OCI-LY3 (cell line): Measurements from ENCODE around the gene ENPP1.
"Not testable (repeated sequence)": the region's sequence is repeated elsewhere in the genome, so short reads cannot be mapped to it uniquely, and the experiment has no call there.

ENCODE experiments used
- H2AFZ ChIP-seq: fragments of 200-600, 300-600 bp; shearing (Covaris generic); 2 replicates; pipeline ENCODE4 v1.6.0; 2014; ENCODE audit warnings: antibody characterized with exemption, low read depth, low read length
- H3K27ac ChIP-seq: fragments of 200-600, 300-600 bp; sonication (generic); 2 replicates; pipeline ENCODE4 v1.5.1; 2014; ENCODE audit warnings: mild to moderate bottlenecking, low read length, moderate library complexity, mixed read lengths
- H3K27me3 ChIP-seq: fragments of 200-600, 300-600 bp; sonication (generic); 2 replicates; pipeline ENCODE4 v1.6.1; 2014; ENCODE audit warnings: low read depth, low read length, mixed read lengths
- H3K36me3 ChIP-seq: fragments of 200-600, 300-600 bp; sonication (generic); replicated peaks from 2 replicates; pipeline ENCODE3; 2014; ENCODE audit warnings: low read depth, low read length, mixed read lengths
- H3K4me1 ChIP-seq: fragments of 300-600, 200-600 bp; sonication (generic); 2 replicates; pipeline ENCODE4 v1.6.1; 2014; ENCODE audit warnings: low read length, mixed read lengths
- H3K4me2 ChIP-seq: fragments of 200-600, 300-600 bp; sonication (generic); 2 replicates; pipeline ENCODE4 v1.6.1; 2014; ENCODE audit warnings: low read length, mixed read lengths
- H3K4me3 ChIP-seq: fragments of 300-600, 200-600 bp; sonication (generic); 2 replicates; pipeline ENCODE4 v1.5.1; 2014; ENCODE audit warnings: antibody characterized with exemption, mild to moderate bottlenecking, low read length, moderate library complexity
- H3K79me2 ChIP-seq: fragments of 300-600, 200-600 bp; shearing (Covaris generic); 2 replicates; pipeline ENCODE4 v1.6.1; 2014; ENCODE audit warnings: mild to moderate bottlenecking, low read length, mixed read lengths
- H3K9ac ChIP-seq: fragments of 300-600, 200-600 bp; shearing (Covaris generic); 2 replicates; pipeline ENCODE4 v1.6.0; 2014; ENCODE audit warnings: mild to moderate bottlenecking, low read length, moderate library complexity
- H3K9me3 ChIP-seq: fragments of 200-600, 300-600 bp; shearing (Covaris generic); 2 replicates; pipeline ENCODE4 v1.6.1; 2014; ENCODE audit warnings: low read length, mixed read lengths; ENCODE audit not compliant: insufficient read depth
- H4K20me1 ChIP-seq: fragments of 200-600, 300-600 bp; sonication (generic); 2 replicates; pipeline ENCODE4 v1.6.1; 2016; ENCODE audit warnings: low read length, mixed read lengths; ENCODE audit not compliant: insufficient read depth
- CTCF ChIP-seq: fragments of 200-600, 300-600 bp; sonication (generic); IDR thresholded peaks from 2 replicates; pipeline ENCODE4 v1.5.1; 2014; ENCODE audit warnings: antibody characterized with exemption, low read length, low read depth
- EZH2phosphoT487 ChIP-seq: fragments of 200-600 bp; shearing (Covaris generic); IDR thresholded peaks from 2 replicates; pipeline ENCODE4 v1.6.1; 2018; ENCODE audit warnings: antibody characterized with exemption, mixed run types, low read depth

ENPP1 gene

GRCh38 chr6:131911951-131912350 is 104.1 kb downstream of the ENPP1 start:
- TF ChIP-seq EZH2phosphoT487 (no peak), CTCF (no peak)
- Histone ChIP-seq H3K9ac (no peak overlapping the region), H4K20me1 (no peaks in the 10 kb centered on the region), H2AFZ (no peak overlapping the region), H3K9me3 (no peaks in the 10 kb centered on the region), H3K36me3 (no peaks in the 10 kb centered on the region), H3K4me1 (peaks cover 7% of the 10 kb centered on the region; the same call in 1 of the 2 replicates), H3K27me3 (peaks cover 26% of the 10 kb centered on the region), H3K27ac (no peak overlapping the region), H3K4me3 (no peak overlapping the region), H3K4me2 (no peak overlapping the region), H3K79me2 (no peaks in the 10 kb centered on the region)

GRCh38 chr6:131914234-131914633 is 106.4 kb downstream of the ENPP1 start:
- peaks cover 7% of the 10 kb centered on the region; the same call in 1 of the 2 replicates for H3K4me1 ChIP-seq
- H3K9me3 ChIP-seq: no peaks in the 10 kb centered on the region
- H3K4me2 ChIP-seq: no peak overlapping the region
- H3K9ac ChIP-seq: no peak overlapping the region
- H3K27me3 ChIP-seq: peaks cover 18% of the 10 kb centered on the region
- H2AFZ ChIP-seq: no peak overlapping the region
- no peaks in the 10 kb centered on the region for H3K36me3 ChIP-seq
- no peaks in the 10 kb centered on the region for H3K79me2 ChIP-seq
- TF ChIP-seq EZH2phosphoT487: no peak
- no peak for TF ChIP-seq CTCF
- no peaks in the 10 kb centered on the region for H4K20me1 ChIP-seq
- H3K4me3 ChIP-seq: no peak overlapping the region
- H3K27ac ChIP-seq: no peak overlapping the region

GRCh38 chr6:131914967-131915751 is 107.3 kb downstream of the ENPP1 start:
- H3K79me2 ChIP-seq: no peaks in the 10 kb centered on the region
- no peak for TF ChIP-seq EZH2phosphoT487
- peak; percentile 76 for TF ChIP-seq CTCF
- H3K4me2 ChIP-seq: peak overlapping the region; percentile 63
- H2AFZ ChIP-seq: peak overlapping the region; percentile 81
- H3K27me3 ChIP-seq: peaks cover 13% of the 10 kb centered on the region
- no peak overlapping the region for H3K27ac ChIP-seq
- no peak overlapping the region for H3K9ac ChIP-seq
- peaks cover 7% of the 10 kb centered on the region; the same call in 1 of the 2 replicates for H3K4me1 ChIP-seq
- peak overlapping the region; percentile 33 for H3K4me3 ChIP-seq
- no peaks in the 10 kb centered on the region for H3K9me3 ChIP-seq
- H4K20me1 ChIP-seq: no peaks in the 10 kb centered on the region
- H3K36me3 ChIP-seq: no peaks in the 10 kb centered on the region

- H3K9me3 ChIP-seq, H3K27ac ChIP-seq, H3K4me2 ChIP-seq, H3K27me3 ChIP-seq, H3K9ac ChIP-seq, H3K4me1 ChIP-seq, H2AFZ ChIP-seq, H3K4me3 ChIP-seq, H3K36me3 ChIP-seq, H4K20me1 ChIP-seq, H3K79me2 ChIP-seq: not testable (repeated sequence)
These were observed 108.4 kb downstream of the ENPP1 start for GRCh38 chr6:131916091-131916796.
